GM10266 (cell line): ENCODE results near the gene CCDC157.

Experiments
- DNase-seq: peaks from one replicate; pipeline ENCODE4 v3.0.0; 2012; ENCODE audit errors: extremely low spot score
- CTCF ChIP-seq: IDR thresholded peaks from 2 replicates; pipeline ENCODE4 v1.5.1; 2012; ENCODE audit warnings: mild to moderate bottlenecking, low read depth; ENCODE audit not compliant: control insufficient read depth, insufficient read depth; ENCODE audit errors: missing control alignments

CCDC157 gene

GRCh38 chr22:30383061-30383460, 26.3 kb downstream of the CCDC157 start:
- DNase-seq: no peak
- no peak for TF ChIP-seq CTCF

DNA sequence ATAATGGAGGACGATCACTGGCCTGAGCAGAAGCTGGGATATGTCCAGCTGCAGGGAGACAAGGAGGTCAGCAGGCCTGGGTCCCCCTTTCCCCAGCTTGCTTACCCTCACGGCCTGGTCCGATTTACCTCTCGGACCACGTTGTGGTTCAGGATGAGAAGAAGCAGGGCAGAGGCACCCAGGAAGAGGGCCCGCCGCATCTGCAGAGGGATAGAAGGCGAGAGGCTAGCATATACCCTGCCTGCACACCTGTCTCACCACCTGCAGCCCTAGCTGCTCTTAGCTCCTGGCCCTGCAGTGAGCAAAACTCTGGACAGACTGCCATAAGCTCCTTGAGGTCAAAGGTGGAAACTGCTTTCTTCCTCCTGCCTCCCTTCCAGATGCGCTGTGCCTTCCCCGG, 29.1 kb downstream of the CCDC157 start:
- TF ChIP-seq CTCF: no peak
- no peak for DNase-seq

DNA sequence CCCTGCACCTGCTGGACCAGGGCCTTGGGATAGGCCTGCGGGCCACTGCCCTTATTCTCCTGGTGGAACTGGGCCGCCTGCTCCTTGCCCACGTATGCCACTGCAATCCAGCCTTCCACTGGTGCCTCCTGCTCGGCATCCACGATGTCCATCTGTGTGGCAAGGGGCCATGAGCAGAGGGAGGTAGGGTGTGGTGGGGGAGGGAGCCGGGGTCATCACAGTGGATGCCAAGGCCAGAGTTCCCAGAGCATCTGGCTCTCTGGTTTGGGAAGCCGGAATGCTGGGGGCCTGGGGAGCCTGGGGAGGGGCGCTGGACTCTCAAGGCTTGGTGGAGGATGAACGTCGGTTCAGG, 29.8 kb downstream of the CCDC157 start:
- no peak for DNase-seq
- TF ChIP-seq CTCF: no peak

- peak; percentile 94 for TF ChIP-seq CTCF
- peak; percentile 97 for DNase-seq
These were observed 30.4 kb downstream of the CCDC157 start, which contains the start of gene RNF215 for GRCh38 chr22:30386960-30387827. Gene RNF215 (minus strand): TSS chr22:30387411. CDS start chr22:30387313, 98 bp downstream.

- DNase-seq: peak; percentile 87
These were observed 34.3 kb downstream of the CCDC157 start for GRCh38 chr22:30390974-30391691.

DNA sequence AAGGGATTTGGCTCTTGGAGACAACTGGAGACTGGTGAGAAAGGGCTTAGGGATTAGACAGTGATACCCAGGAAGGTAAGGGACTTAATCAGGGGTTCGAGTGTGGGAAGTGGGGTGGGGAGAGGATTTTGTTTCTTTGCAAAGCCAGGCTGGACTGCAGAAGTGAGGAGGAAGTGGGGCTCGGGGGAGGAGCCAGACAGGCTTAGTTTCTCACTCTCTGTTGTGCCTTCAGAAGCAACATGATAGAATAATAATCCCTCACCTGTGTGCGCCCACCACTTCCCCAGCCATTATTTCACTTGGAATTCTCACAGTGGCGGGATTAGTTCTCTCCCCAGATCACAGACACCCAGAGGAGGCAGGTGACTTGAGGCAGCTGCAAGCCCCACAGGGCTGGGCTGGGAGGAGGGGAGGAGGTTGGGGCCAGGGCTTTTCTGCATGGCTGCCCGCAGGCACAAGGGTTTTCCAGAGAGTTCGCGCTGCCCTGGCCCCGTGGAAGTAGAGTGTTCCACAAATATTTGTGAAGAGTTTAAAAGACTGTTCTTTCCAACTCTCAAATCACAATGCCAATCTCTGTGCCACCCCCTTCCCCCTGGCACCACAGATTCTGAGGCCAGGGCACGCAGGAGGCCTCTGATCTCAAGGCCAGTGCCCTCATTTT, 36.0 kb downstream of the CCDC157 start:
- DNase-seq: peak; percentile 62

More at GRCh38 chr22:30390974-30391691, 34.3 kb downstream of the CCDC157 start:
- TF ChIP-seq CTCF: peak; percentile 86

More for the DNA sequence above, 36.0 kb downstream of the CCDC157 start:
- no peak for TF ChIP-seq CTCF
